ENCODE results near the gene LAMA5.
A peak's percentile ranks its signal among the peaks of the same experiment; 100 is the strongest.

LAMA5 gene

DNA sequence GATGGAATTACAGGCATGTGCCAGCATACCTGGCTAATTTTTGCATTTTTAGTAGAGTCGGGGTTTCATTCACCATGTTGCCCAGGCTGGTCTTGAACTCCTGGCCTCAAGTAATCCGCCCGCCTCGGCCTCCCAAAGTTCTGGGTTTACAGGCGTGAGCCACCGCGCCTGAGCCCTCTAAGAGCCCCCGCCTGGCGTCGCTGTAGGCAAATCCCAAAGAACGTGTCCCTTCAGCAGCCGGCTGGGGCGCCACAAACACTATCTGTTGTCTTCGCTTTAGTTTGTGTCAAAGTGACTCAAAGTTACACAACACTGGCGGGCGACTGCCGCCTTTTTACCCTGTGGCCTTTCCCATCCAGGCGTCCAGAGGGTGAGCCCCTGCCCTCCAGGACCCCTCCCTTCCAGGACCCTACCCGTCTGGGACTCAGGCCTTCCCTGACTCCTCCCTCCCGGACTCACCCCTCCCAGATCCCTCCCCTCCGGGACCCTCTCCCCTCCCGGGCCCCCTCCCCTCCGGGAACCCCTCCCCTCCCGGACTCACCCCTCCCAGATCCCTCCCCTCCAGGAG lies 65.3 kb downstream of the LAMA5 start:
- peak overlapping the region; percentile 92 for H3K27ac ChIP-seq (ENCODE audit: low read length)
- H3K27me3 ChIP-seq (ENCODE audit: low read depth, low read length), result no peaks in the 10 kb centered on the region
- H3K9me3 ChIP-seq (ENCODE audit: control insufficient read depth in 1 of 2, low read length in 2 of 2), result no peaks in the 10 kb centered on the region
- peaks cover 11 to 29% of the 10 kb centered on the region in 2 donors for H3K4me1 ChIP-seq (ENCODE audit: control insufficient read depth in 1 of 2, insufficient read depth in 2 of 2, low read length in 2 of 2)
- H3K36me3 ChIP-seq (ENCODE audit: control insufficient read depth in 1 of 2, insufficient read depth in 2 of 2, low read length in 2 of 2), result peaks cover 7 to 38% of the 10 kb centered on the region in 2 donors
- peak overlapping the region; percentile 64 to 86 for H3K4me3 ChIP-seq (ENCODE audit: low read depth in 1 of 2, low read length in 2 of 2)

DNA sequence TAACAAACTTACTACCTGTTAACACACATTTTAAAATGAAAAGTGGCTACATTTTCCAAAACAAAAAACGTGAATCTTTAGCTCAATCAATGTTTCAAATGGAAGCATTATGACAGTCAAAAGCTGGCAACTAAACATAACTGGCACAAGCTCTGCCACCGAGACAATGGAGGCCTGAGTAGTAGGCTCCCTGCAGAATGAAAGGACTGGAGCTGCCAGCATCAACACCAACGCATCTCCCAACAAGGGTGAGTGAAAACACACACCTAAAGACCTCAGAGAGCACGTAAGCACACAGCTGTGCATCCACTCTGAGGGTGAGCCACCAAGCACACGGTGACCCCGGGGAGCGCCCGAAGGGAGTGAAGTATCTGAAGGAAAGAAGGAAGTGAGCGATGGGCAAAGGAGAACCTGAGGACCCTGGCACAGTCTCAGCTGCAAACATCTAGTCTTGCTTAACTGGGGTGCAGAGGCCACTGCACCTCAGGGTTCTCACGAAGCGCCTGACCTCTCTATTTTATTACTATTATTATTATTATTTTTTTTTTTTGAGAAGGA lies 65.9 kb downstream of the LAMA5 start:
- no peaks in the 10 kb centered on the region for H3K27me3 ChIP-seq (ENCODE audit: low read depth, low read length)
- peaks cover 11 to 27% of the 10 kb centered on the region in 2 donors for H3K4me1 ChIP-seq (ENCODE audit: control insufficient read depth in 1 of 2, insufficient read depth in 2 of 2, low read length in 2 of 2)
- no peaks in the 10 kb centered on the region for H3K9me3 ChIP-seq (ENCODE audit: control insufficient read depth in 1 of 2, low read length in 2 of 2)
- no peak overlapping the region for H3K4me3 ChIP-seq (ENCODE audit: low read depth in 1 of 2, low read length in 2 of 2)
- peaks cover 2 to 38% of the 10 kb centered on the region in 2 donors for H3K36me3 ChIP-seq (ENCODE audit: control insufficient read depth in 1 of 2, insufficient read depth in 2 of 2, low read length in 2 of 2)
- H3K27ac ChIP-seq (ENCODE audit: low read length), result no peak overlapping the region

DNA sequence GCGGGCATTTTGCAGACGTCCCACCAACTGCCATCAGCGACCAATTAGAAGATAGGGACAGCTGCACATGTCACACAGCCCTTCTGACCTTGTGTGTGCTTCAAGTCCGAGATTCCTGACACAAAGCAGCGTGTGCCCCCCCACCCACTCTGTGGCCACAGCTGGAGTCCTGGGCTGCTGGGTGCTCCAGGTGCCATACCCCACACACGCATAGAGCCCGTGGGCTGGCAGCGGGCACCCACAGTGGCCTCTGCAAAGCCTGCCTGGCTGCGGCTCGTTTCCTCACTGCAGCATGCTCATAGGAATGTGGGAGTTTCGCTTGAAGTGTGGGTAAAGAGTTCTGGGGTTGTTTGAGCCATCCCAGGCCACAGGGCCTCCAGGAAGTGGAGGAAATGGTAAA lies 66.8 kb downstream of the LAMA5 start:
- no peak overlapping the region for H3K27ac ChIP-seq (ENCODE audit: low read length)
- no peaks in the 10 kb centered on the region for H3K27me3 ChIP-seq (ENCODE audit: low read depth, low read length)
- H3K4me1 ChIP-seq (ENCODE audit: control insufficient read depth in 1 of 2, insufficient read depth in 2 of 2, low read length in 2 of 2), result peaks cover 11 to 20% of the 10 kb centered on the region in 2 donors
- H3K9me3 ChIP-seq (ENCODE audit: control insufficient read depth in 1 of 2, low read length in 2 of 2), result no peaks in the 10 kb centered on the region
- no peak overlapping the region for H3K4me3 ChIP-seq (ENCODE audit: low read depth in 1 of 2, low read length in 2 of 2)
- H3K36me3 ChIP-seq (ENCODE audit: control insufficient read depth in 1 of 2, insufficient read depth in 2 of 2, low read length in 2 of 2), result peaks cover 8 to 41% of the 10 kb centered on the region in 2 donors

GRCh38 chr20:62299666-62300236 lies 67.4 kb downstream of the LAMA5 start:
- no peaks in the 10 kb centered on the region for H3K27me3 ChIP-seq (ENCODE audit: low read depth, low read length)
- no peak overlapping the region for H3K27ac ChIP-seq (ENCODE audit: low read length)
- no peak overlapping the region for H3K4me3 ChIP-seq (ENCODE audit: low read depth in 1 of 2, low read length in 2 of 2)
- H3K36me3 ChIP-seq (ENCODE audit: control insufficient read depth in 1 of 2, insufficient read depth in 2 of 2, low read length in 2 of 2), result peaks cover 10 to 39% of the 10 kb centered on the region in 2 donors
- peaks cover 8 to 15% of the 10 kb centered on the region in 2 donors for H3K4me1 ChIP-seq (ENCODE audit: control insufficient read depth in 1 of 2, insufficient read depth in 2 of 2, low read length in 2 of 2)
- H3K9me3 ChIP-seq (ENCODE audit: control insufficient read depth in 1 of 2, low read length in 2 of 2), result no peaks in the 10 kb centered on the region

- Histone ChIP-seq H3K4me3 (ENCODE audit: low read depth in 1 of 2, low read length in 2 of 2) (no peak overlapping the region), H3K27me3 (ENCODE audit: low read depth, low read length) (no peaks in the 10 kb centered on the region), H3K27ac (ENCODE audit: low read length) (no peak overlapping the region), H3K36me3 (ENCODE audit: control insufficient read depth in 1 of 2, insufficient read depth in 2 of 2, low read length in 2 of 2) (peaks cover 18 to 34% of the 10 kb centered on the region in 2 donors), H3K9me3 (ENCODE audit: control insufficient read depth in 1 of 2, low read length in 2 of 2) (no peaks in the 10 kb centered on the region), H3K4me1 (ENCODE audit: control insufficient read depth in 1 of 2, insufficient read depth in 2 of 2, low read length in 2 of 2) (peaks cover 0 to 4% of the 10 kb centered on the region in 2 donors)
These were observed 68.4 kb downstream of the LAMA5 start for GRCh38 chr20:62298577-62299249.

GRCh38 chr20:62297449-62298227 lies 69.5 kb downstream of the LAMA5 start:
- no peak overlapping the region for H3K27ac ChIP-seq (ENCODE audit: low read length)
- no peak overlapping the region for H3K4me3 ChIP-seq (ENCODE audit: low read depth in 1 of 2, low read length in 2 of 2)
- no peaks in the 10 kb centered on the region for H3K4me1 ChIP-seq (ENCODE audit: control insufficient read depth in 1 of 2, insufficient read depth in 2 of 2, low read length in 2 of 2)
- H3K27me3 ChIP-seq (ENCODE audit: low read depth, low read length), result no peaks in the 10 kb centered on the region
- H3K9me3 ChIP-seq (ENCODE audit: control insufficient read depth in 1 of 2, low read length in 2 of 2), result no peaks in the 10 kb centered on the region
- peaks cover 25 to 42% of the 10 kb centered on the region in 2 donors for H3K36me3 ChIP-seq (ENCODE audit: control insufficient read depth in 1 of 2, insufficient read depth in 2 of 2, low read length in 2 of 2)

DNA sequence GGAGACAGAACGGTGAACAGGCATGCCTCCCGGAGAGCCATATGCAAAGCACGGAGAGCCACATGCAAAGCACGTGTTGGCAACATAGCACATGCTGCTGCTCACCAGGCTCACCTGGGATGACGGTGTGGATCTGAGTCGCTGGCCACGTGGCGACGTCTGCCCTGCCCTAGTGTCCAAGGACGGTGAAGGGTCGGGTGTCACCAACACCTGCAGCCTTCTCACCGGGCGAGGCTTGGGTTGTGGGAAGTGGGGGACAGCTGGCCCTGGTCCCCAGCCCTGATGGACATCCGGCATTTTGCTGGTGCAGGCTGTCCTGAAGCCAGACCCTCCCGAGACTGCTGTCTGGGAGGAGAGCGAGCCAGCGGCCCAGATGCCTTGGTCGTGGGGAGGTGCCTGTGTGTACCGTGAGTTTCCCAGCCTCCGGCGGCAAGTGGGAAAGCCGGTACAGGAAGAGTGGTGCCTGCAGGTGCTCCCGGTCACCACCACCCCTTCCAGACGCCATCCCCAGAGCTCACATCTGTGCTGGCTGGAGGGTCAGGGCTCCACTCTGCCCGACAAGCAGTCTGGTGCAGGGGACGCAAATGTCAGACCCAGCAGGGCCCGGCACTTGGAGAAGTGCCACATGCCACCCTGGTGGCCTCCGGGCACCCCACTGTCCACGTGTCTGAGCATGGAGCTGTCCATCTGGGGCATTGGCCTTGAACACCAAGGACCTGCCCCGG lies 70.2 kb downstream of the LAMA5 start:
- peaks cover 29 to 42% of the 10 kb centered on the region in 2 donors for H3K36me3 ChIP-seq (ENCODE audit: control insufficient read depth in 1 of 2, insufficient read depth in 2 of 2, low read length in 2 of 2)

GRCh38 chr20:62294516-62294915 lies 72.6 kb downstream of the LAMA5 start:
- Histone ChIP-seq H3K9me3 (ENCODE audit: control insufficient read depth in 1 of 2, low read length in 2 of 2) (no peaks in the 10 kb centered on the region), H3K27me3 (ENCODE audit: low read depth, low read length) (no peaks in the 10 kb centered on the region), H3K27ac (ENCODE audit: low read length) (no peak overlapping the region), H3K36me3 (ENCODE audit: control insufficient read depth in 1 of 2, insufficient read depth in 2 of 2, low read length in 2 of 2) (peaks cover 34 to 61% of the 10 kb centered on the region in 2 donors), H3K4me3 (ENCODE audit: low read depth in 1 of 2, low read length in 2 of 2) (no peak overlapping the region), H3K4me1 (ENCODE audit: control insufficient read depth in 1 of 2, insufficient read depth in 2 of 2, low read length in 2 of 2) (no peaks in the 10 kb centered on the region)

More for the DNA sequence above, 70.2 kb downstream of the LAMA5 start:
- Histone ChIP-seq H3K27me3 (ENCODE audit: low read depth, low read length) (no peaks in the 10 kb centered on the region), H3K9me3 (ENCODE audit: control insufficient read depth in 1 of 2, low read length in 2 of 2) (no peaks in the 10 kb centered on the region), H3K4me1 (ENCODE audit: control insufficient read depth in 1 of 2, insufficient read depth in 2 of 2, low read length in 2 of 2) (no peaks in the 10 kb centered on the region), H3K27ac (ENCODE audit: low read length) (no peak overlapping the region), H3K4me3 (ENCODE audit: low read depth in 1 of 2, low read length in 2 of 2) (no peak overlapping the region)

GRCh38 chr20:62293946-62294345 lies 73.2 kb downstream of the LAMA5 start:
- H3K36me3 ChIP-seq (ENCODE audit: control insufficient read depth in 1 of 2, insufficient read depth in 2 of 2, low read length in 2 of 2), result peaks cover 34 to 67% of the 10 kb centered on the region in 2 donors

DNA sequence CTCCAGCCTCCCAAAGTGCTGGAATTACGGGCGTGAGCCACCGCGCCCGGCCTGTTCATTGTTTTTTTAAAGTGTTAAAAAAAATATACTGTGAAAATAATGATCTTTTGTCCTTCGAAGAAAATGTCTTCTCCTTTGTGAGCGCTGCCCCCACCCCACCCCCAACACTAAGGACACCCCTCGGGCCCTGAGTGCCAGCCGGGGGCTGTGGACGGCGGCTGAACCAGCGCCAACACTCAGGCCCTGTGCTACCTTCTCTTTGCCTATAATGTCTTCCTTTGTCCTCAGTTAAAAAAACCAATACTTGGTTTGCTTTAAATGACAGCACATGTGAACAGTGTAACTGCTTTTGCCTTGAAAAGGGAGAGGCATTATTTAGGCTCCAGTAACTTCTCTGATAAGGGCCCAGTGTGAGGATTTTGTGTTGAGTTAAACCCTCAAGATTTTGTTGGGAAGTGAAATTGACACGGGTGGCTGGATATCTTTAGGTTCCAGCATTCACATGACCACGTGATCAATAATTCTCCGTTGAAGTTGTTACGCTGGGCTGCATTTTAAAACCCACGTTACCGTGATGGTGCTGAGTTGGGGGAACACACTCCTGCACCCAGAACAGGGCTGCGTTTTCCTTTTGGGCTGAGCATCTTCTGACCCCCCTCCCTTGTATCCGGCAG lies 73.9 kb downstream of the LAMA5 start:
- Histone ChIP-seq H3K4me1 (ENCODE audit: control insufficient read depth in 1 of 2, insufficient read depth in 2 of 2, low read length in 2 of 2) (no peaks in the 10 kb centered on the region), H3K4me3 (ENCODE audit: low read depth in 1 of 2, low read length in 2 of 2) (no peak overlapping the region), H3K27me3 (ENCODE audit: low read depth, low read length) (no peaks in the 10 kb centered on the region), H3K36me3 (ENCODE audit: control insufficient read depth in 1 of 2, insufficient read depth in 2 of 2, low read length in 2 of 2) (peaks cover 34 to 69% of the 10 kb centered on the region in 2 donors), H3K9me3 (ENCODE audit: control insufficient read depth in 1 of 2, low read length in 2 of 2) (no peaks in the 10 kb centered on the region), H3K27ac (ENCODE audit: low read length) (no peak overlapping the region)

More at GRCh38 chr20:62293946-62294345, 73.2 kb downstream of the LAMA5 start:
- Histone ChIP-seq H3K9me3 (ENCODE audit: control insufficient read depth in 1 of 2, low read length in 2 of 2) (no peaks in the 10 kb centered on the region), H3K27me3 (ENCODE audit: low read depth, low read length) (no peaks in the 10 kb centered on the region), H3K27ac (ENCODE audit: low read length) (no peak overlapping the region), H3K4me1 (ENCODE audit: control insufficient read depth in 1 of 2, insufficient read depth in 2 of 2, low read length in 2 of 2) (no peaks in the 10 kb centered on the region), H3K4me3 (ENCODE audit: low read depth in 1 of 2, low read length in 2 of 2) (no peak overlapping the region)

Measured in muscle layer of duodenum (tissue), 2 donors.